Liver (tissue), 9 donors: ENCODE data around the gene CAMSAP1. TPM values are rescaled to one million over a fixed set of nuclear protein-coding genes. Genes with fewer than 3 reads are reported as not detected.

ENCODE experiments used
- DNase-seq: peaks from one replicate; pipeline ENCODE4 v3.0.0-alpha.2; 2017; ENCODE audit warnings: low spot score
- H3K27ac ChIP-seq, 2 donors: one replicate each; pipeline ENCODE4 v1.7.0; 2013; ENCODE audit warnings: inconsistent platforms in 2 of 2, low read length in 2 of 2, control low read depth in 1 of 2, low read depth in 1 of 2, mild to moderate bottlenecking in 1 of 2
- H3K27me3 ChIP-seq, 4 donors: one replicate each; pipeline versions ENCODE4 v1.6.1 to v1.7.0; 2013; ENCODE audit warnings: low read length in 3 of 4, inconsistent platforms in 1 of 4, mild to moderate bottlenecking in 1 of 4, moderate library complexity in 1 of 4; ENCODE audit not compliant: control insufficient read depth in 4 of 4, insufficient read depth in 4 of 4
- H3K36me3 ChIP-seq, 4 donors: one replicate each; pipeline versions ENCODE4 v1.6.1 to v1.7.0; 2013; ENCODE audit warnings: low read length in 3 of 4, mild to moderate bottlenecking in 3 of 4, low read depth in 1 of 4, moderate library complexity in 1 of 4; ENCODE audit not compliant: control insufficient read depth in 4 of 4, insufficient read depth in 3 of 4
- H3K4me1 ChIP-seq, 4 donors: one replicate each; pipeline versions ENCODE4 v1.6.1 to v1.7.0; 2013; ENCODE audit warnings: low read length in 3 of 4, mild to moderate bottlenecking in 3 of 4, moderate library complexity in 1 of 4; ENCODE audit not compliant: control insufficient read depth in 4 of 4, insufficient read depth in 4 of 4
- H3K4me3 ChIP-seq, 3 donors: one replicate each; pipeline versions ENCODE4 v1.6.1 to v1.7.0; 2013; ENCODE audit warnings: low read length in 3 of 3, control low read depth in 1 of 3, low read depth in 1 of 3, mild to moderate bottlenecking in 1 of 3
- H3K9ac ChIP-seq, 2 donors: one replicate each; pipeline ENCODE4 v1.7.0; 2013; ENCODE audit warnings: low read length in 2 of 2, mild to moderate bottlenecking in 2 of 2, moderate library complexity in 2 of 2, control low read depth in 1 of 2, low read depth in 1 of 2
- H3K9me3 ChIP-seq, 4 donors: one replicate each; pipeline versions ENCODE4 v1.6.1 to v1.7.0; 2013; ENCODE audit warnings: low read length in 3 of 4; ENCODE audit not compliant: control insufficient read depth in 4 of 4
- EGR1 ChIP-seq, 2 donors: IDR thresholded peaks; 2 replicates each; pipeline ENCODE4 v1.6.1; 2016 to 2018; ENCODE audit warnings: antibody characterized with exemption in 2 of 2, low read depth in 2 of 2
- FOXA1 ChIP-seq: IDR thresholded peaks from 2 replicates; pipeline ENCODE4 v1.6.1; 2016; ENCODE audit warnings: antibody characterized with exemption
- FOXA2 ChIP-seq: IDR thresholded peaks from 2 replicates; pipeline ENCODE4 v1.6.1; 2016; ENCODE audit warnings: antibody characterized with exemption
- GABPA ChIP-seq, 2 donors: IDR thresholded peaks in 1 of 2; conservative IDR thresholded peaks in 1 of 2; 2 replicates each; pipeline ENCODE4 v1.6.1; 2016; ENCODE audit warnings: antibody characterized with exemption in 2 of 2, mild to moderate bottlenecking in 1 of 2, moderate library complexity in 1 of 2
- HNF4A ChIP-seq, 2 donors: conservative IDR thresholded peaks; 2 replicates each; pipeline ENCODE4 v1.6.1; 2016; ENCODE audit warnings: antibody characterized with exemption in 2 of 2, mild to moderate bottlenecking in 2 of 2
- MAX ChIP-seq: IDR thresholded peaks from 2 replicates; pipeline ENCODE4 v1.6.1; 2016; ENCODE audit warnings: antibody characterized with exemption
- NR2F2 ChIP-seq: IDR thresholded peaks from 2 replicates; pipeline ENCODE4 v1.6.1; 2016; ENCODE audit warnings: antibody characterized with exemption
- RAD21 ChIP-seq, 2 donors: IDR thresholded peaks; 2 replicates each; pipeline ENCODE4 v1.6.1; 2016; ENCODE audit warnings: antibody characterized with exemption in 2 of 2, mild to moderate bottlenecking in 2 of 2
- RXRA ChIP-seq, 2 donors: IDR thresholded peaks; 2 replicates each; pipeline ENCODE4 v1.6.1; 2017 to 2018; ENCODE audit warnings: antibody characterized with exemption in 2 of 2, mild to moderate bottlenecking in 1 of 2
- SP1 ChIP-seq: IDR thresholded peaks from 2 replicates; pipeline ENCODE4 v1.6.1; 2018; ENCODE audit warnings: antibody characterized with exemption, mild to moderate bottlenecking
- TAF1 ChIP-seq: conservative IDR thresholded peaks from 2 replicates; pipeline ENCODE4 v1.6.1; 2016; ENCODE audit warnings: antibody characterized with exemption, mild to moderate bottlenecking
- ZBTB33 ChIP-seq: IDR thresholded peaks from 2 replicates; pipeline ENCODE4 v1.6.1; 2016; ENCODE audit warnings: antibody characterized with exemption
- WGBS: extraction: QIAGEN DNeasy Blood & Tissue Kit; methylation state at CpG from one replicate; pipeline ENCODE4 v1.1.7; 2013; 5-methylcytosine and 5-hydroxymethylcytosine counted together
- polyA plus RNA-seq, 2 donors: library from polyadenylated mRNA; stranded (reverse) in 1 of 2; unstranded in 1 of 2; fragments of 200-250 nt in 1 of 2; fragments of >200 nt in 1 of 2; fragmentation: Nextera tagmentation in 1 of 2; extraction: Ambion mirVana in 1 of 2; gene quantifications; one replicate each; pipeline versions ENCODE4 v1.2.1 to v1.2.3, GENCODE V29; 2013 to 2015
- total RNA-seq, 2 donors: library from RNA; depleted of rRNA; stranded (reverse); fragments of >200 nt; gene quantifications; one replicate each; pipeline ENCODE4 v1.2.3, GENCODE V29; 2014
- TF ChIP-seq, protein P1 (sequence below): fragments of 150-350 bp; IDR thresholded peaks from 2 replicates; pipeline ENCODE4 v1.5.1; 2017; ENCODE audit warnings: improper control_type of control experiment, low read depth, low read length; ENCODE audit not compliant: missing input control
- donor health status: healthy.
- donor health status: healthy.
- donor health status: healthy.
- donor health status: healthy.
- donor health status: healthy.

The CAMSAP1 gene
- total and polyA plus RNA-seq, 4 donors, result 0.97 to 6.4 (median 5.1) TPM

DNA sequence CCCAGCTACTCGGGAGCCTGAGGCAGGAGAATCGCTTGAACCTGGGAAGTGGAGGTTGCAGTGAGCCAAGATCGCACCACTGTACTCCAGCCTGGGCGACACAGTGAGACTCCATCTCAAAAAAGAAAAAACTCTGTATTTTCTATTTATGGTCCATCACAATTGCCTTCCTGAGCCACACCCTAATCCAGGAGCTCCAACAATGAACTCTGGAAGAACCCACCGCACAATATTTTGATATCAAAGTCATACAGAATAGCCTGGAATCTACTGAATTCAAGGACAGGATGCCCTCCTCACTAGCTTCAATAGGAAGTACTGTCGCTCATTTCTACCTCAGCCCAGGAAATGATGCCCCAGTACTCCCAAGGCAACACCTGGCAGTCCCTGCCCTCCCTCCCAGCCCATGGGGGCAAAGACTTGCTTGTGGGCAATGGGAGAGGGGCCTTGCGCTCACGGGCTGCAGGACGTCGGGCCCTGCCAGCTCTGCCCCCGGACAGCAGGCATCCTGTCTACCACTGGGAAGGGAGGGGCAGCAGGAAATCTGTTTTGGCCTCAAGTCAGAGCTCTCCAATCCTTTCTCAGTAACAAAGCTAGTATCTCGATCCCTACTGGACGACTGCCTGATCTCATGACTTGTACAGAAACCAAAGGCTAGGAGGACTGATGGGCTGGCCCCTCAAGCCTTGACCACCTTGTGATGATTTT, 34.1 kb upstream of the CAMSAP1 start:
- WGBS, result 89% methylated on average over 13 of the region's 13 CpGs
- no peak overlapping the region for H3K27ac ChIP-seq
- H3K36me3 ChIP-seq, result peaks cover 21 to 62% (median 34%) of the 10 kb centered on the region in 4 donors
- no peaks in the 10 kb centered on the region for H3K4me1 ChIP-seq
- H3K9ac ChIP-seq, result no peak overlapping the region
- no peaks in the 10 kb centered on the region for H3K9me3 ChIP-seq
- H3K4me3 ChIP-seq, result no peak overlapping the region
- no peak for TF ChIP-seq HNF4A (conservative IDR thresholded peaks at IDR 0.05)
- TF ChIP-seq ZBTB33, result no peak
- TF ChIP-seq SP1, result no peak
- DNase-seq, result no peak
- H3K27me3 ChIP-seq, result no peaks in the 10 kb centered on the region

DNA sequence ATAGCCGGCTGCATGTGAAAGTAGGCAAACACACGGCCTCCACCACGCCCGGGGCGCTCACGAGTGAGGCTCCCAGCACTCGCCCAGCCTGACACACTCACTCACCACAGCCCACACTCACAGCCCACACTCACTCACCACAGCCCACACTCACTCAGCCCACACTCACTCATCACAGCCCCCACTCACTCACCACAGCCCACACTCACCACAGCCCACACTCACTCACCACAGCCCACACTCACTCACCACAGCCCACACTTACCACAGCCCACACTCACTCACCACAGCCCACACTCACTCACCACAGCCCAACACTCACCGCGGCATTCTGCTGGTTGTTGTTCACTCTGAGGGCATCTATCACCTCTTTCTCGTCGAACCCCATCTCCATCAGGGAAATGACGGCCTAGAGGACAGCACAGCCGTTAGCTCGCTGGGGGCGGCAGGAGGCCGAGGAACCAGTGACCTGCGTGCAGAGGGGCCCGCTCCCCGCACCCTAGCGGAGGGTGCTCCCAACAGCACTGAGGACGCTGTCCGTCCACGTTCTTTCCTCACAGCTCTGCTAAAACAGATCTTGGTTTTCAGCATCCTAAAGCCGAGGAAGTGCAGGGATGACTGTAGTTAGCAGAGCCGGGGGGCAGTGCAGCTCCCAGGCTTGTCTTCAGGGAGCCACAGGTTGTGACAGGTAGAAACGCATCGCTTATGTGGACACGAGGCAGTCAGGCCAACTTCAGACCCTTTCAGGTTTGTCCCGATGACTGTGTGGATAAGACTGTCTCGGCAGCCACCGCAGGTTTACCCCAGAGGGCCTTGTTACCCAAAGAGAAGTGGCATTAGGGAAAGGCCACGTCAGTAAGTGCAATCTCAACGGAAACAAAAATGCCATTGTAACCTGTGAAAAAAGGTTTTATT, 32.3 kb upstream of the CAMSAP1 start:
- H3K27me3 ChIP-seq, result no peaks in the 10 kb centered on the region
- peaks cover 0 to 2% (median 0%) of the 10 kb centered on the region in 4 donors for H3K9me3 ChIP-seq
- H3K4me3 ChIP-seq, result no peak overlapping the region
- peaks cover 14 to 55% (median 23%) of the 10 kb centered on the region in 4 donors for H3K36me3 ChIP-seq
- TF ChIP-seq GABPA (IDR thresholded peaks at IDR 0.05 in 1 of 2, conservative IDR thresholded peaks at IDR 0.05 in 1 of 2) (no peak), RAD21 (IDR thresholded peaks at IDR 0.05) (no peak), SP1 (no peak), TAF1 (no peak), MAX (no peak), FOXA1 (no peak)
- DNase-seq, result no peak
- 94% methylated on average over 33 of the region's 33 CpGs for WGBS
- H3K9ac ChIP-seq, result no peak overlapping the region
- H3K4me1 ChIP-seq, result no peaks in the 10 kb centered on the region
- no peak overlapping the region for H3K27ac ChIP-seq

- peaks cover 10 to 60% (median 29%) of the 10 kb centered on the region in 4 donors for H3K36me3 ChIP-seq
- H3K9me3 ChIP-seq, result peaks cover 0 to 2% (median 0%) of the 10 kb centered on the region in 4 donors
- H3K27ac ChIP-seq, result no peak overlapping the region
- WGBS, result 96% methylated on average over 44 of the region's 44 CpGs
- no peak overlapping the region for H3K9ac ChIP-seq
- no peak overlapping the region for H3K4me3 ChIP-seq
- H3K27me3 ChIP-seq, result no peaks in the 10 kb centered on the region
- no peaks in the 10 kb centered on the region for H3K4me1 ChIP-seq
- DNase-seq, result no peak
- TF ChIP-seq, protein P1, sequence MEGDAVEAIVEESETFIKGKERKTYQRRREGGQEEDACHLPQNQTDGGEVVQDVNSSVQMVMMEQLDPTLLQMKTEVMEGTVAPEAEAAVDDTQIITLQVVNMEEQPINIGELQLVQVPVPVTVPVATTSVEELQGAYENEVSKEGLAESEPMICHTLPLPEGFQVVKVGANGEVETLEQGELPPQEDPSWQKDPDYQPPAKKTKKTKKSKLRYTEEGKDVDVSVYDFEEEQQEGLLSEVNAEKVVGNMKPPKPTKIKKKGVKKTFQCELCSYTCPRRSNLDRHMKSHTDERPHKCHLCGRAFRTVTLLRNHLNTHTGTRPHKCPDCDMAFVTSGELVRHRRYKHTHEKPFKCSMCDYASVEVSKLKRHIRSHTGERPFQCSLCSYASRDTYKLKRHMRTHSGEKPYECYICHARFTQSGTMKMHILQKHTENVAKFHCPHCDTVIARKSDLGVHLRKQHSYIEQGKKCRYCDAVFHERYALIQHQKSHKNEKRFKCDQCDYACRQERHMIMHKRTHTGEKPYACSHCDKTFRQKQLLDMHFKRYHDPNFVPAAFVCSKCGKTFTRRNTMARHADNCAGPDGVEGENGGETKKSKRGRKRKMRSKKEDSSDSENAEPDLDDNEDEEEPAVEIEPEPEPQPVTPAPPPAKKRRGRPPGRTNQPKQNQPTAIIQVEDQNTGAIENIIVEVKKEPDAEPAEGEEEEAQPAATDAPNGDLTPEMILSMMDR, result no peak
- TF ChIP-seq EGR1 (IDR thresholded peaks at IDR 0.05; ENCODE audit: low read depth in 2 of 2), result no peak
- no peak for TF ChIP-seq RAD21 (IDR thresholded peaks at IDR 0.05)
- no peak for TF ChIP-seq NR2F2
- no peak for TF ChIP-seq RXRA (IDR thresholded peaks at IDR 0.05)
- no peak for TF ChIP-seq FOXA2
- TF ChIP-seq TAF1, result no peak
- no peak for TF ChIP-seq SP1
- TF ChIP-seq MAX, result no peak
Observed at GRCh38 chr9:135937521-135938489, 30.5 kb upstream of the CAMSAP1 start.
